Effector memory CD4-positive, alpha-beta T cell (primary cell): ENCODE data around the gene LDLRAP1.

ENCODE experiments used
- DNase-seq, 3 donors: peaks; one replicate each; pipeline ENCODE4 v3.0.0-alpha.2; 2020
- H3K27ac ChIP-seq: 2 replicates; pipeline ENCODE4 v1.7.0; 2013; ENCODE audit warnings: mild to moderate bottlenecking, low read length, moderate library complexity; ENCODE audit not compliant: insufficient read depth, poor library complexity, severe bottlenecking
- H3K27me3 ChIP-seq: replicated peaks from 2 replicates; pipeline ENCODE4 v1.7.0; 2013; ENCODE audit warnings: mild to moderate bottlenecking, low read length; ENCODE audit not compliant: insufficient read depth, control insufficient read depth, poor library complexity, severe bottlenecking
- H3K36me3 ChIP-seq: 2 replicates; pipeline ENCODE4 v1.7.0; 2013; ENCODE audit warnings: mild to moderate bottlenecking, low read length, moderate library complexity; ENCODE audit not compliant: control insufficient read depth, insufficient read depth
- H3K4me1 ChIP-seq: 2 replicates; pipeline ENCODE4 v1.7.0; 2013; ENCODE audit warnings: low read length, mild to moderate bottlenecking; ENCODE audit not compliant: control insufficient read depth, insufficient read depth, poor library complexity, severe bottlenecking
- H3K4me3 ChIP-seq: 2 replicates; pipeline ENCODE4 v1.7.0; 2013; ENCODE audit warnings: low read length, low read depth, mild to moderate bottlenecking; ENCODE audit not compliant: insufficient read depth, poor library complexity, severe bottlenecking
- H3K9me3 ChIP-seq: 2 replicates; pipeline ENCODE4 v1.7.0; 2013; ENCODE audit warnings: mild to moderate bottlenecking, low read length, moderate library complexity; ENCODE audit not compliant: control insufficient read depth

The LDLRAP1 gene

DNA sequence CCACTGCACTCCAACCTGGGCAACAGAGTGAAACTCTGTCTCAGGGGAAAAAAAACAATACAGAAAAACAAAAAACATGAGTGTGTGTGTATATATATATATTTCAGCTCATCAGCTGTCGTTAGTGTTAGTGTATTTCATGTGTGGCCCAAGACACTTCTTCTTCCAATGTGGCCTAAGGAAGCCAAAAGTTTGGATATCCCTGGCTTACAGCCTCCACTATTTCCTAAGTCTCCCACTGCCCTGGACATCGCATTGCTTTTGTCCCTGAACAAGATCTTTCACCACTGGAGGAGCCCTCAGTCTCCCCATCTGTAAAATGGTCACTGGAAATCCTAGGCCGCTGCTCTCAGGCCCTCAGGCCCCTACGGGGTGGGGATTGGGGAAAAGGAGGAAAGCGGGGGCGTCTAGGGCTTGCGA, 391 bp upstream of the LDLRAP1 start:
- no peak for DNase-seq
- peak overlapping the region; percentile 93 for H3K4me3 ChIP-seq
- no peaks in the 10 kb centered on the region for H3K36me3 ChIP-seq
- H3K4me1 ChIP-seq: peaks cover 33% of the 10 kb centered on the region
- H3K27me3 ChIP-seq: no peaks in the 10 kb centered on the region
- peak overlapping the region; percentile 66 for H3K27ac ChIP-seq
- no peaks in the 10 kb centered on the region for H3K9me3 ChIP-seq

DNA sequence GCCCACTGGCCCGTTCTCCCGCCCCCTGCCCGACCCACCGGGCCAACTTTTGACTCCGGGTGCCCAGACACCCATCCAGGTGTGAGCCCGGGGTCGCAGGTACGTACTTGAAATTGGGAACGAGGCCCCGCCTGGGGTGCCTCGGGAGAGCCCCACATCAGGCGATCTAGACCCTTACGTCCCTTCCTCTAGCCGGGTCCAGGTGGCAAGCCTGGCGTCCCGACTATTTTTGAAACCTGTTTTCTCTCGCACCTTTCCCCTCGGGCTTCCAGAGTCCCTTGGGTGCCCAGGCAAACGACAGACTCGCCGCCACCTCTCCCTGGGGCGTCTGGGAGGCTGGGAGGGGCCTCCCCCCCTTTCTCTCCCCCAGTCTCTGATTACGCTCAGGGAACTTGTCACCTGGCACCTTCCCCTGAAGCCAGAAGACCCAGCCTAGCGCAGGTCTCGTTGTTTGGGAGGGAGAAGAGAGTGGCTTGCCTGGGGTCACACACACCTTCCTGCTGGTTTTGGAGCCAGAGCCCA, 898 bp downstream of the LDLRAP1 start:
- peaks cover 46% of the 10 kb centered on the region for H3K4me1 ChIP-seq
- no peaks in the 10 kb centered on the region for H3K27me3 ChIP-seq
- peak overlapping the region; percentile 66 for H3K27ac ChIP-seq
- no peaks in the 10 kb centered on the region for H3K36me3 ChIP-seq
- DNase-seq: no peak
- H3K9me3 ChIP-seq: no peaks in the 10 kb centered on the region
- peak overlapping the region; percentile 93 for H3K4me3 ChIP-seq

DNA sequence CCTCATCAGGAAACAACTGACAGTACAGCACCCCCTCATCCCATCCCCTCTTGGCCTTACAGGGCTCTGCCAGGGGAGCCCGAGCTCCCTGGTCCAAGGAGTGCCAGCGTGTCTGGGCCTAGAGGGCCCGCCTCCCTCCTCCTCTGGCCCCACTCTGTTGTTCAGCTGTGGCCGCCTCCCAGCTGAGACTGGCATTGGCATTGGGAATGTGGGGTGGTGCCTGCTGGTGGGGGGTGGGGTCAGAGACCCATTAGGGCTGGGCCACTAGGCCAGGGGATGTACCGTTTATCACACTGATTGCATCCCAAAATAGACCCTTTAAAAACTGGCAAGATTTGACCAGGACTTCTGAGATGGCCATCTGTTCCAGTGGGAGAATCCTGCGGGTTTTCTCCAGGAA, 1.4 kb downstream of the LDLRAP1 start:
- no peak for DNase-seq
- Histone ChIP-seq H3K4me3 (peak overlapping the region; percentile 93), H3K36me3 (no peaks in the 10 kb centered on the region), H3K27me3 (no peaks in the 10 kb centered on the region), H3K9me3 (no peaks in the 10 kb centered on the region), H3K27ac (peak overlapping the region; percentile 66), H3K4me1 (peaks cover 51% of the 10 kb centered on the region)

DNA sequence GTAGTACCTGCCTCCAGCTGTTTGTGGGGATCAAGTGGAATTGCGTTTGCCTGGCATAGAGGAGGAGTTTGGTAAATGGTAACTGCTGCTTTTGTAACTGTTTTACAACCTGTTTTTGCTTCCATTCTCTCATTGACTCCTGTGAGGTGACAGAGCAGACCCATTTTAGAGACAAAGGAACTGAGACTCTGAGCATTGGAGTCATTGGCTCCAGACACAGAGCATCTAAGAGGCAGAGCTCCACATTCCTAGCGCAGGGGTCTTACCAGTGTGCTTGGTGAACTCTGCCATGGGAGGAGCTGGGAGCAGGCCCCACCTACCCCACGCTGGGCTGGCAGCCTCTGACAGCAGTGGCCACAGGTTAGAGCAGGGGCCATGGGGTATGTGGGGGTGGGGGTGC, 2.4 kb downstream of the LDLRAP1 start:
- no peak for DNase-seq
- no peaks in the 10 kb centered on the region for H3K36me3 ChIP-seq
- H3K27ac ChIP-seq: peak overlapping the region; percentile 39
- peak overlapping the region; percentile 93 for H3K4me3 ChIP-seq
- peaks cover 60% of the 10 kb centered on the region for H3K4me1 ChIP-seq
- no peaks in the 10 kb centered on the region for H3K27me3 ChIP-seq
- H3K9me3 ChIP-seq: no peaks in the 10 kb centered on the region

DNA sequence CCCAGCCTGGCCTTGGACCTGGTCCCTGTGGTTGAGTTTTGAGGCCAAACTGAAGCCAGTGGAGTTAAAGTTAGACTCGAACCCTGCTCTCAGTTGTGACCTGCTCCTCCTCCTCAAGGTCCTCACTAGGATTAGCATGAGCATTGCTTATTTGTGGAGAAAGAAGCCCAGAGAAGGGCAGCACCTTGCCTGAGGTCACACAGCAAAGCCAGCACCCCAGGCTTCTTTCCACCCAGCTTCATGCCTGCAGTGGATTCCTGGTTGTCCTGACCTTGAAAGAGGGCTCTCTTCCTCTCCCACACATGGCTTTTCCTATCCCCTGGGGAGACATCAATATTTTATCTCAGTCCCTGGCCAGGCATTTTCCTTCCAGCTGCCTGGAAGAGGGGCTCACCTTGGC, 2.8 kb downstream of the LDLRAP1 start:
- H3K9me3 ChIP-seq: no peaks in the 10 kb centered on the region
- DNase-seq: no peak
- H3K27ac ChIP-seq: peak overlapping the region; percentile 39
- peaks cover 64% of the 10 kb centered on the region for H3K4me1 ChIP-seq
- H3K4me3 ChIP-seq: no peak overlapping the region
- H3K27me3 ChIP-seq: no peaks in the 10 kb centered on the region
- H3K36me3 ChIP-seq: no peaks in the 10 kb centered on the region

DNA sequence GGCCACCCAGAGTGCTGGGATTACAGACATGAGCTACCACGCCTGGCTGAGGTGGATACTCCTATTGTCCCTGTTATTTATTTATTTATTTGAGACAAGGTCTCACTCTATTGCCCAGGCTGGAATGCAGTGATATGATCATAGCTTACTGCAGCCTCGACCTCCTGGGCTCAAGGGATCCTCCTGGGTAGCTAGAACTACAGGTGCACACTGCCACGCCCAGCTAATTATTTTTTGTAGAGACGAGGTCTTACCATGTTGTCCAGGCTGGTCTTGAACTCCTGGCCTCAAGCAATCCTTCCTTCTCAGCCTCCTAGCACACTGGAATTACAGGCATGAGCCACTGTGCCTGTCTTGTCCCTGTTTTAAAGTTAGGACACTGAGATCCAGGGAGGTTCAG, 5.2 kb downstream of the LDLRAP1 start:
- Histone ChIP-seq H3K4me3 (peak overlapping the region; percentile 9), H3K36me3 (no peaks in the 10 kb centered on the region), H3K27me3 (no peaks in the 10 kb centered on the region), H3K4me1 (peaks cover 85% of the 10 kb centered on the region), H3K27ac (peak overlapping the region; percentile 68), H3K9me3 (no peaks in the 10 kb centered on the region)
- DNase-seq: no peak

DNA sequence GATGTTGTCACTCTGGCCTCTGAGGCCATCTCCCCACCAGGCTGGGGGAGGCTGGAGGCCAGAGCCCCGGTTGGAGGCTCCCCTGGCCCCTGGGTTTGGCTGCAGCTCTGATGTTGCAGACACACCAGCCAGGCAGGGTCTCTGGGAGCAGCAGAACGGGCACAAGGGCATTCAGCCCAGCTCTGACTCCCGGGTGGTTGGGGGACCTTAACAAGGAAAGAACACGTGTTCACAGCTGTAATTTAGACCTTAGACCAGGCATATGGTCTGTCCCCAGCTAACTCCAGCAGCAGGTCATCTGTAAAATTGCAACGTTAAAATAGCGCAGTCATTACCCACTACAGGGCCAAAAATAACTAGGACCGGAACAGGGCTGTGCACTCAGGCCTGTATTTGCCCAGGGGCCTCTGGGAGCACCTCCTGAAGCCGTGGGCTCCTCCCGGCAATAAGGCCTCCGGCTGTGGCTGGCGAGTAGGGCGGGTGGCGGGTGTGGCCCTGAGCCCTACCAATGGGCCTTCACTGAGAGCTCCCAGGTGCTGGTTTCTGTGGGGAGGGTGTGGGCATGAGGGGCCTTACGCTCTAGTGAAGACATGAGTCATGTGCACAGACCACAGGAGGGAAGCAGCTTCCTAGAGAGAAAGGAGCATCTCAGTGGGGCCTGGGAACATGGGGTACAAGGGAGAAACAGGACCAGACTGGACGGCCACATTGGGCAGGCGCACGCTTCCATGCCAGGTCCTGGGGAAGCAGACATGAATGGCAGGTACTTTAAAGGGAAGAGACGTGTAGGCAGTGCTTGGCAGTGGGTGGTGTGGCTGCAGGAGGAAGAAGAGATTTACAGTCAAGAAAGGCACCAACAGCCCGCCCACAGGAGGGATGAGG, 6.1 kb downstream of the LDLRAP1 start:
- H3K27me3 ChIP-seq: no peaks in the 10 kb centered on the region
- H3K4me1 ChIP-seq: peaks cover 90% of the 10 kb centered on the region
- H3K9me3 ChIP-seq: no peaks in the 10 kb centered on the region
- peak; percentile 62 to 75 (median 67) for DNase-seq
- peak overlapping the region; percentile 9 for H3K4me3 ChIP-seq
- peak overlapping the region; percentile 68 for H3K27ac ChIP-seq
- peaks cover 6% of the 10 kb centered on the region for H3K36me3 ChIP-seq

DNA sequence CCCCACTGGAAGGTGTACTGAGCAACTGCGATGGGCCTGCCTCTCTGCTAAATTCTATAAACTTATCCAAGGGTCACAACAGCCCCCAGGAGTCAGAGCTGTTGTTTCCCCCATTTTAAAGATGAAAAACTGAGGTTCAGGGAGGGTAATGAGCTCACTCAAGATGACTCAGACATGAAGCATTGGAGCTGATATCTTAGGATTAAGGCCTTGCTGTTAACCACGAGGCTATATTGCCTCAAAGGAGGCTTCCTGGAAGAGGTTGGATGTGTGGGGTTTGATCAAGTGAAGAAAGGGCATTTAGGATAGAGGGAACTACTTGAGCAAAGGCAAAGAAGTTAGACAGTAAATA, 6.7 kb downstream of the LDLRAP1 start:
- no peaks in the 10 kb centered on the region for H3K27me3 ChIP-seq
- H3K27ac ChIP-seq: peak overlapping the region; percentile 68
- peaks cover 91% of the 10 kb centered on the region for H3K4me1 ChIP-seq
- DNase-seq: no peak
- H3K36me3 ChIP-seq: peaks cover 12% of the 10 kb centered on the region
- no peaks in the 10 kb centered on the region for H3K9me3 ChIP-seq
- no peak overlapping the region for H3K4me3 ChIP-seq

DNA sequence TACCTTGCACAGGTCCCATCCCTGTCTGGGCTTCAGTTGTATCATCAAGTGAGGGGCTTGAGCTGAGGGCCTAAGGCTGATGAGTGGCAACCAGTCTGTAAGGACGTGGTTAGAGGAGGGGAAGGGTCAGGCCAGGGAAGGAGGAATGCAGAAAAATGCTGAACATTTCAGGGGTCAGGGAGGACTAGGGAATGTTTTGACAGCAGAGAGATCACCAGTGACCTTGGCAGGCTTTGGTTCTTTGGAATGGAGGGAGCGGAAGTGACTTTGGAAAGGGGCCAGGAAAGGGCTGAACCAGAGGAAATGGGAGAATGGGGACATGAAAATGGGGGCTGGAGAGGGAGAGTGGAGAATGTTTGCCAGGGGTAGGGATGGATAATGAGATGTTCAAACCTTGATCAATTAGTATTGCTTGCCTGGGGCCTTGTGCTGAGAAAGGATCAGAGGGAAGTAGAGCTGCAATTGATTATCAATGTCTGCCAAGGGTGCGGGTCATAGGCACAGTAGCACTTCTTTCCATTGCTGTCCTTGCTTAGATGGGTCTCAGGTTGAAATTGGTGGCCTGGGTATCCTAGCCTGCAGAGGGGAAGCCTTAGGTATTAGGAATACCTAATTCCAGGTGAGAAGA, 7.4 kb downstream of the LDLRAP1 start:
- DNase-seq: no peak
- Histone ChIP-seq H3K27me3 (no peaks in the 10 kb centered on the region), H3K4me1 (peaks cover 93% of the 10 kb centered on the region), H3K36me3 (peaks cover 15% of the 10 kb centered on the region), H3K27ac (peak overlapping the region; percentile 68), H3K9me3 (no peaks in the 10 kb centered on the region), H3K4me3 (no peak overlapping the region)
